GM18873 (cell line): Measurements from ENCODE around the gene NMNAT3.
A peak's percentile ranks its signal among the peaks of the same experiment; 100 is the strongest.

ENCODE experiments used
- ATAC-seq: cut with Tn5 transposase; IDR thresholded peaks from one replicate; pipeline ENCODE4 v1.9.1; 2021; ENCODE audit warnings: mild to moderate bottlenecking, moderate library complexity, moderate number of reproducible peaks; ENCODE audit not compliant: unreplicated experiment, low FRiP score

The NMNAT3 gene

DNA sequence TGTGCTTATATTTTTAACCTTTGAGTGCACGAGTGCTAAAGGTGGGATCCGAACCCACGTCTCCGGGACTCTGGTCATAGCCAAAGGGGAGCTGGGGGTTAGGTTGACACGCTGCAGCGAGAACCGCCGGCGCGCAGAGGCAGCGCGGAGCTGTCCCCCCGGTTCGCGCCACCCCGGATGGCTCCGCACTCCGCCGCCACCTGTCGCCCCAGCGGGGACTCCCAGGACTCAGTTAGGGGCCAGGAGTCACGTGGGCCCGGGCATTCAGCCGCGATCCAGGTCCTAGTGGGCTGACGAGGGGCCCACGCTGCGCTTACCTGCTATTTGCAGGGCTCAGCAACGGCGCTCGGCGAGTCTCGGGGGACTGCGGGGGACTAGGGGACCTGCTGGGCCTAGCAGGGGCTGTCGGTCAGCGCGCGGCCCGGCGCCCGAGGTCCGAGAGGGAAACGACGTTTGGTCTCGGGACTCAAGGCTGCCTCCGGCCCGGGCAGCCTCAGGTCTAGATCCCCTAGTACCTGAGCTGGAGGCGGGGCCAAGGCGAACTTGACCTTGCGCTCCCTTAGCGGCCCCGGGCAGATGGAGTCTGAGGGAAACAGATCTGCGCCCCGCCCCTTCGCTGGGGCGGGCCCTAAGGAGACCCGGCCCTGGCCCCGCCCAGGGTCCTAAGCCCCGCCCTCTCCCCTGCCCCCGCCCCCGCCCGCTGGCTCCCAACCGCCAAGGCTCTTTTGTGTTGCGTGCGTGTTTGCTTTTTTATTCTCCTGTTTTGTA lies at the start of gene NMNAT3:
NMNAT3 (minus strand) TSS at position 585 of the 768 bp plus-strand sequence. CDS start 50,248 bp downstream, outside the sequence.
- peak; percentile 77 for ATAC-seq

DNA sequence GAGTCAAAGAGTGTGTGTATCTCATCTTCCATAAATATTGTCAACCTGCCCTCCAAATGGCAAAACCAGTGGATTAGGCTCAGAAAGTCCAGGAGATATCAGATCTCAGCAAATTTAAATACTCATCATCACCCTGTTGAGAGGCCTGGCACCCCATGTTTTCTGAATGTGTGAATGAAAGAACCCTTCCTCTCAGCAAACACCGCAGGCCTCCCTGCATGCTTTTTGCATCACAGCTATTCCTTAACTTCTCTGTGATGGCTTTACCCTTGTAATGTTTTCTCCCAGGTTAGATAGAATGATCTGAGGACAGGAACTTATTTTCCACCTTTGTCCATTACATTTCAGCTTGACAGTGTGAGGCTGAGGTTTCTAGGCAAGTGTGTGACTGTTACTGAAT lies 43.6 kb upstream of the NMNAT3 start:
- no peak for ATAC-seq

DNA sequence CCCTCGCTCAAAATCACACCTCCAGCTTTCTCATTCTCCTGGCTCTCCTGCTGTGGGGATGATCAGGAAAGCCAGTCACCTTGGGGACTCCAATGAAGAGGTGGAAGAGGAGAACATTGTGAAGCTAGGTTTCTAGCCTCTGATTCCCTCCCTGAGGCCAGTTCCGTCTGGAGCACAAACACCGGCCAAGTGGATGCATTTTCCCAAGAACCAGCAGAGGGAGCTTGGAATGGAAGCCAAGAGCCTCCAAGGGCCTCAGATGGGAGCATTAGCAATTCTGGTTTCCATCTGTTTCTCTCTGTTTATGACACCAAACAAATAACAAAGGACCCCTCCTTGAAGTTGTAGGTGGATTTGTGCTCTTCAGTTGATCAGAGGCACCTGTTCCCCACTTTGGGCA lies 40.6 kb upstream of the NMNAT3 start:
- ATAC-seq, result no peak

DNA sequence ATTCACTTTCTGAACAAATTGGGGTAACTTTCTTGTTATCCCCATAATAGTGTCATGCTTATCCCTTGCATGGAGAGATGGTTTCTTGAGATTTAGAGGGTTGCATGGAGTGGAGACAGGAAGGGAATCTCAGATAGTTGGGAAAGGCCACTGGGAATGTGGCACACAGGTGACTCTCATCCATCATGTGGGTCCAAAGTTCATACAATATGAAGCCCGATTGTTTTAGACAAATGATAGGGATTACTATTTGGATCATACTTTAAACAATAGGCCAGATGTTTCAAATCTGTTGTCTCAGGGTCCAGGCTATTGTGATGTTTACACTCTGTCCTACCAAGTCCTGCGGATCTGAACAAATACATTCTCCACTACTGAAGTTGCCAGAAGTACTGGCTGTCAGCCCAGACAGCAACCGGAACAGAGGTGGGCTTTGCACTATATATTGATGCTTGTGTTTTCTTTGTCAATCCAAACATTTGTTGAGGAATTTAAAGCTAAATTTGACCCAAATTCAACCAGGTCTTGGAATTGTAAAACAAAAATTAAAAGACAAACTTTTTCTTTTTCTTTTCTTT lies 39.2 kb upstream of the NMNAT3 start:
- no peak for ATAC-seq

DNA sequence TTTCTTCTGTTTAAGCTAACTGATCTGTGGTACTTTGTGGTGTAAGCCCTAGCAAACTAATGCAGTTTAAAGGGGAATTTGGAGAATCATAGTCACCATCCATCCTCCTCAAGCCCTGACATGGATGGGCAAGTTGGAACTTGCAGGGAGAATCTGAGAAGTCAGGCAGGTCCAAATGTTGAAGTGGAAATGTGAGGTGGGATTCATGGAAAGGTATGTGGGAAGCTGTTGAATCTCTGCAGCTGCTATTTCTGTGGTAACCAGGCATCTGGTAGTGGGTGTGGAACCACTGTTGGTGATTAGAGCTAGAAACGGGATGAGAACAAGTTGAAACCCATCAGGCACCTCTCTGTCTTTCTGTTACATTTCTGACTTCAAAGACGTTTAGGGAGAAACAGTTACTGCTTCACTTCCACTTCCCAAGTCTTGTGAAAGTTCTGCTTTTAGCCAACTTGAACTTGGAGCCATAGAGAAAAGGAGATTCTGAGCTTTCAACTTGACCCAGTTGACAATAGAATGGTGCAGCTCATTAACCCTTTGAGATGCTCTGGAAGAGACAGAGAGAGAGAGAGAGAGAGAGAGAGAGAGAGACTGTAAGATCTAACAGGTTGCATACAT lies 38.1 kb upstream of the NMNAT3 start:
- no peak for ATAC-seq

DNA sequence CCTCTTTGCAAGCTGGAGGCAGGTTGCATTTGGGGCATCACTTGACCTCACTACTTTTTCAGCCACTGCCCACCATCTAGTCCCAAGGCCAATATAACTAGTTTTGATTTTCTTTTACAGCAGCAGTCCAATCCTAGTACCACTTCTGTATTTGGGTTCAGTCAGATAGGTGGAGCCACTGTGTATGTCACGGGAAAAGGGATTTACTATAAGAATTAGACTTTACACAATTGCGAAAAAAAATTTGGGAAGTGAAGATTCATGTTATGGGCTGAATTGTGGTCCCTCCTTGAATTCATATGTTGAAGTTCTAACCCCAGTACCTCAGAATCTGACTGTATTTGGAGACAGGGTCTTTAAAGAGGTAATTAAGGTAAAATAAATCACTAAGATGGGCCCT lies 37.4 kb upstream of the NMNAT3 start:
- ATAC-seq, result no peak

DNA sequence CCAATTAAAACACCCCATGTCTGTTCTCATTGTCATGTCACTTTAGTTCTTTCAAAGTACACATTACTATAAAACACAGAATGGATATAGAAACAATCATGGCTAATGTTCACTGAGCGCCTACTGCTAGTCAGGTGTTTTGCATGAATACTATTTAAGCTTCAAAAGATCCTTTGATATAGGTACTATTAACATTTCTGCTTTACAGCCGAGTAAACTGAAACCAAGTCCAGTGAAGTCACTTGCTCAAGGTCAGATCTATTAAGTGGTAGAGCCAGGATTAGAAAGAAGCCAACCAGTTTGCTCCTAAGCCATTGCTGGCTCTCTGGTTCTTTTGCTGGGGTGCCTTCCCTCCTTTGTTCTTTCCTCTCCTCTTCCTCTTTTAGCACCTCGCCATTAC lies 32.4 kb upstream of the NMNAT3 start:
- no peak for ATAC-seq

DNA sequence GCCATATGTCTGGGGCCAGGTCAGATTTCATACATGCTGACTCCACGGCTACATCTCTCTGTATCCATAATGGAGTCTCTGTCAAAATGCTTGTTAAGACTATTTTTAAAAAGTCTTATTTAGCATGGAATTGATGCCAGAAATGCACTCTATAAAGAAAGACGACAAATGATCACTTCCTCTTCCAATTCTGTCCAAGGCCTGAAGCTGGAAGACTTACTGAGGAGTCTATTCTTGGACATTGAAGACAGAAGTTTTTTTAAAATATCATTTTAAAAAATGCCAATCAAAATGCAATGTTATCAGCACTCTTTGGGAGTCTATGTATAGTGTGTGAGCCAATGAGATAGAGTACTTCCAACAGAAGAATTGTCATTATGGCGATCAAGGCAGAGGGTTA lies 27.9 kb upstream of the NMNAT3 start:
- ATAC-seq, result no peak

DNA sequence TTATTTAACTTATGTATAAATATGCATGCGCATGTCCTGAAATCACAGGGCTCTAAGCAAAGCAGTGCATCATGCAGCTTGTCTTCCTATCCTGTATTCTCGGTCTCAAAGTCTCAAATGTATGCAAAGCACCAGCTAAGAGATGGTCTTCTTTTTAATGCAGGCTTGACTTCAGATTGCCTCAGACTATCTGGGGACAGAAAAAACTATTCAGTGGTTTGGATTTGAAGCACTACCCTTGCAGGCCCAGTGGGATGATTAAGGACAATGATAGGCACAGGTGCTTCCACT lies 18.5 kb upstream of the NMNAT3 start:
- no peak for ATAC-seq

DNA sequence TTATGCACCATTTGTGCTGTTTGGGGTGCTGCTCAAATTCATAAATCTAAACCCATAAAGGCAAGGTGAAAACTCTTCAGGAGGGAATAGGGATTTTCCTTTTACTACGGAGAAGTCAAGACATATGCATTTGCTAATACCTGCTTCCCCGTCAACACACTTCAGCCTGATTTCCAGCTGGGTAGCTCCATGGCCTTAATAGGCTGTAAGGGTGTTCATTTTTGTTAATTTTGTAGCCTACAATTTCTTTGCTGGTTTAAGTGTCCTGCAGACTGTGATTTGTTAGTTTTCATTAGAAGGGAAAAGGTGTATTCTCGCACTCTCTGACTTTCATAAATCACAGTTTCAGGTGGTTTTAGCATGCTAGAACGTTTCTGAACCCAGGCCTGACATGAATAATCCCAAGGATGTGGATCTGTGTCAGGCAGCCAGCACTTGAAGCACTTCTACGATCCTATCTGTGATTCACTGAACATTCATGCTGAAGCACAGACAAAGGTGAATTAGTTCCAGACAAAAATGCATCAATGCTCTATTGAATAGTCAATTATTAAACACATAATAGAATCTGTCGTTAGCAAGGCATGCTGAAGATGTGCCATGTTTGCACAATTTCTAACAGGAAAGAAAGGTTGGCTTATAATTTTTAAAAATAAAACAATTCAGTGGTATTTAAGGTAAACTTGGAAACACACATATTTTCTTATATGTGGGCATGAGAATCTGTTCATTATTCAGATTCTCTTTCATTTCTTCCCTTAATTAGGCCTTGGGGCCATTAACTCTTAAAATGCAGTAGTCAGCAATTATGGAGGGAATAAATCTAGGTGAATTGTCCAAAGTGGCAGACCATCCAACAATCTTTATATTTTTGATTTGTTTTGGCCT lies 17.9 kb upstream of the NMNAT3 start:
- no peak for ATAC-seq

DNA sequence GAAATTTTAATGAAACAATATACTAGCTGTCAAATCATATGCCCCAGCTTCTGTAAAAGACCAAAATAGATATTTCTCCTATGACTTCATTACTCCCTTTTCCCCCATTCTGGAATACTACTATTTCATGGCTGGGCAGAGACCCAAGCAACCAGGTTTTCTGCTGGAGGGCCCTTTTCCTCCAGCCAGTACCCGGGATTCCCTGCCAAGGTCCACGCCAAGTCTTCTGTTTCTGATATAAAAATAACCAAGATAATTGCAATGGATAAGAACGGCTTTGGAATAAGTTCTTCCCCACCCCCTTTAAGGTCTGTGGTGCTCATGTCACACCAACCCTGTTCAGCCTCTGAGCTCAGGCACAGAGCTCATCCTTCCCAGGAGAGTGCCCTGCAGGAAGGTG lies 17.2 kb upstream of the NMNAT3 start:
- ATAC-seq, result no peak

DNA sequence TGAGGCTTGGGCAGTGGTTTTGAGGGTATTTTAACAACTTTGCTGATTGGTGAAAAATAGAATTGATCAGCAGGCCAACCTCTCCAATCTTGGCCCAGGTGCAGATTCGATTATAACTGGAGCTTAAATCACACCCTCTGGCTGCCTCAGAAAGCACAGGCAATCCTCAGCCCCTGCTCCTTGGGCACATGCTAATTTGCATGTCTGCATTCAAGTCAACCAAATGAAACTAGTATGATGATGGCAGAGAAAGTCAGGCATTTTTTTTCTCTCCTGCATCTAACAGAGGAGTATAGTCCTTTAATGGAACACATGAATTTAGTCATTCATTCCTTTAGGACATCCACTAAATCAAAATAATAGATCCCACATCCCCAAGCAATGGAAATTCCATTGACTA lies 16.8 kb upstream of the NMNAT3 start:
- no peak for ATAC-seq

DNA sequence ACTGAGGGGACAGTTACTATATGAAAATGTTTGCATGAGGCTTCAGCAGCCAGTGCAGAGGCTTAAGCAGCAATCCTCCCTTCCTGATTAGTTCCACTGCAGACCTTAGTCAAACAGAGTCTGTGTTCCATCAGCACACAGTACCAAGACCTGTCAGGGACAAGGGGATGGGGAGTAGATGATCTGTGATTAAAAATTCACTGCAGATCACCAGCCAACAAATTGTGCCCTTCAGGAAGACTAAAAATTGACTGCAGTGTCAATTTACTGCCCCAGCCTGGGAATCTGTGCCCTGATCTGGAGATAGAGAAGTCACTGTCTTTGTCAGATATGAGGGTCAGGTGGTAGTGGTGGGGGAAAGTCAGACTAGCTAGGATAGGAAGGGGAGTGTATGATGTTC lies 13.8 kb upstream of the NMNAT3 start:
- ATAC-seq, result no peak

DNA sequence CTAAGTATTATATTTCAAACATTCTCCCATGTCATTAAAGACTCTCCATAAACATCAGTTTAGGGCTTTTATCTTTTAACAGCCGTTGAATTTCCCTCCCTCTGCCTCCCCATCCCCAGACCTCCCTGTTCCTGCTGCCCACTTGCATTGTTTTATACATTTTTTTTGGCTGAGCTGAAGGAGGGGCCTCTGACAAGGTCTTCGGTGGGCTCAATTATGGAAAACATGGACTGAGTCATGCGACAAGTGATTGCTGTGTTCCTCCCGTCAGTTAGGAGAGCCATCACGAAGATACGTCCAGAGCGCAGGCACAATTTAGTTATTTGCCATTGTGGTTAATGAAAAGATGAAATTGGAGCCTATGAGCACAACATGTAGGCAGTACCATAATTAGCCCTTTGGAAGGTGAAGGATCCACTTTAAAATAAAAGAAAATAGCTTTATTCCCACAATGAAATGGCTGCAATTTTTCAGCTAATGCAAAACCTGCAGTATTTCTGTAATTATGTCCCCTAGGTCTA lies 12.0 kb upstream of the NMNAT3 start:
- ATAC-seq, result no peak

DNA sequence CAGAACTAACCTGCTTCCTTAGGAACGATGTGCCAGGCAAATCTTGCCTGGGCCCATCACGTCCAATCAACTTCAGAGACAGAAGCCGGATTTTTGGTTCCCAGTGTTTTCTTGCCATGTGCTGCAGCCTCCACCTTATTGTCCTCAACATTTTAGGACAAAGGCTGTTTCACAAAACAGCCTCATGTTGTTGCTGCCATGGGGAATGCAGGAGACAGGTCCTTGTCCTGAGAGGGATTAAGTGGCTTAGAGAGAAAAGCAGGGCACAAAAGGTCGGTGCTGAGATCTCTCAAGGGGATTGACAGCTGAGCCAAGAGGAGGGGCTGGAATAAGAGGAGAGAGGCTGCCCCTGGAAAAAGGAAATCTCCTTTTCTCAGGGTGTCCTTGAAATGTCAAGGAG lies 11.3 kb upstream of the NMNAT3 start:
- no peak for ATAC-seq

DNA sequence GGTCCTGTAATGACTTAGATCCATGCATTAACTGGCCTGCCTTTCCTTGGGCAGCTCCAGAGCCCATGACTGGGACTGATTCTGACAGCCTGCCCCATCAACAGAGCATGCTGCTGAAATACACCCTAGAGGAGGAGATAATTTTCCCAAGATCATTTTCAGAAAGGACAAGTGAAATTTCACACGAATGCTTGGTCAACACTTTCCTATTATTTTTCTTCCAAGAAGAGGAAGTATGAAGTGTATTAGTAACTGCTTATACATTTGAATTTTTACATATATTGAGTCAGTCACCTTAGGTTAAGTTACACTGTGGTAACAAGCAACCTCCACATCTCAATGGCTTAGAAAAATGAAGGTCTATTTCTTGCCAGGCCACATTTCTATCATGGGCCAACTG lies 9.7 kb upstream of the NMNAT3 start:
- ATAC-seq, result no peak

DNA sequence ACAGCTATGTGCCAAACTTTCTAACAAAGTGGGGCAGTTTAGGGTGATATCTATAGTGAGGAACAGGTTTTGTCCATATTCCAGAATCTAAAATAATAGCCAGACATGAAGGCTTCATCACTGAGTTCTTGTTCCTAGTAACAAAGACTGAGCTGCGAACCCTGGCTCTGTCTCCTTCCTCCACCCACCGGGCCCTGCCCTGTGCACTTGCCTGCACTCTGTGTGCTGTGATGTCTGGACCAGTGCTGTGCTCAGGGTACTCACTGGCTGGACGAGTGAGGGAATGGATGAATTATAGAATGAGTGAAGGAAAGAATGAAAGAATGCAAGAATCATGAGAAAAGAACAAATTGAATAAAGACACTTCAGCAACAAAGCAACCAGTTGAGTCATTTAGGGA lies 8.9 kb upstream of the NMNAT3 start:
- ATAC-seq, result no peak

DNA sequence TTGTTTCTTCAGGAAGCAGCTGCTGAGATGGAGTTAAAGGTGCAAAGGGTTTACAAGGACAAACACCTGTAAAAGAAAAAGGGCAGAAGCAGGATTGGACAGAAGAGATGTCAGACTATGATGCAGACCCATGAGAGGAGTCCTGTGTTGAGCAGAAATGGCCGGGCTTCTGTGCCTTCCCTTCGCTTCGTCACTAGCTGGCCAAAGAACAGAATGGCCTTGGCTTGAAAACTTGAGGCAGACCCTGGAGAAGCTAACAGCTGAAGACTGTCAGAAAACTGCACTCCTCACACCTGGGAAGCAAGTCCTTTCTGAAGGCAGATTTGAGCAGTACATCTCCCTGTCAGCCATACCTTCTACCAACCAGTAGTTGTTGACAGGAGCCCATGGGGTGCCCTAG lies 8.4 kb upstream of the NMNAT3 start:
- ATAC-seq, result no peak

DNA sequence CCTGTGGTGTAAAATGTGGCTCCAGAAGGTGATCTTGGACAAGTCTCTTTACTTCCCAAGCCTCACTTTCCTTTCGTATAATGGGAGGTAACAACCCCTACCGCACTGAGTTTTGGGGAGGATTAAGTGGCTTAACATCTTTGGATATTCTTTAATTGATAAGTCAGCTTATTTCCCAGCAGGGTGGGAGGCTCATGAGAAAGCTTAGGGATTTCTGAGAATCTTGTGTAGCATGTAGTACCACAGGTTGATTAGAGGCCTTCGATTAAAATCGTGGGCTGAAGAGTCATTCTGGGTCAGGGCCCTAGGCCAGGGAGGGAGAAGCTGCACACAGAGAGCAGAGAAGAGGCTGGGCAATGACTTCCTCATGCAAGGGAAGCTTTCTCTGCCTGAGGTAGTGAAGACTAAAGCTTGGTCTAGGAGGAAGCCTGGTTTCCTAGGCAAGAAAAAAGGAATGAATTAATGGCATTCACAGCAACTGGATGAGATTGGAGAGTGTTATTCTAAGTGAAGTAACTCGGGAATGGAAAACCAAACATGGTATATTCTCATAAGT lies 1.5 kb upstream of the NMNAT3 start:
- ATAC-seq, result no peak

DNA sequence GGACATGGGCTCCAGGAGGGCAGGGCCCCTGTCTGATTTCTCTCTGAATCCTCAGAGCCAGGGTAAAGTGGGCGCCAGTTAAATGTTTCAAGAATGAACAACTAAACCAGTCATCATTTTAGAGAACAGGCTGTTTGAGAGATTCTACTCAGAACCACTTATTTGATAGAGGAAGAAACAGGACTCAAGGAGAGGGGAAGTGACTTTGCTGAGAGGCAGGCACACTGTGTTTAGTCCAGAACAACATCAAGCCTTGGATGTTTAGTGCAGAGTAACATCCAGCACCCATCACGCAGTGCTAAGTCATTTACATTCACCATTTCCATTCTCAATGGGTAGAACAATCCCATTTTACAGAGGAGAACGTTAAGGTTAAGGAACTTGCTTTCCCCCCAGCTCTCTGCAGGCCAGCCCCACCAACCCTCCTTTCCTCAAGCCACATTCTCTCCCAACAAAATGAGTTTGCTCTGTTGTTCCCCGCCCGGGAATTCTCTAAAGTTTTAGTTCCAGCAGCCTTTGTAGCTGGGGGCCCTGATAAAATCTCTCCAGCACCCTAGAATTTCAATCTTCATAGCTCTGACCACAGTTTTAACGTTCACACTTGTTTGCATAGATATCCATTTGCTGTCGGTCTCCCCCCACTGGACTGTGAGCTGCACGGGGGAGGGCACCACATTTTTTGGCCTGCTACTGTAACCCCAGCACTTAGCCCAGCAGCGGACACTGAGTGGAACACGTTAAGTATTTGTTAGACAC lies 962 bp downstream of the NMNAT3 start:
- ATAC-seq, result no peak
